H1 (cell line): ENCODE results near the gene VSIG2. TPM values are rescaled to one million over a fixed set of nuclear protein-coding genes. Genes with fewer than 3 reads are reported as not detected.

ENCODE experiments used
- CTCF ChIA-PET: fragments of 300-600 bp; sonication (Branson Sonifier 250); formaldehyde crosslinking; loops from one replicate; lab custom pipeline; 2021; ENCODE audit not compliant: partially characterized antibody; lab: Charles Lee
- POLR2A ChIA-PET: fragments of 300-600 bp; sonication (Branson Sonifier 250); formaldehyde crosslinking; loops from one replicate; lab custom pipeline; 2021; ENCODE audit warnings: inconsistent platforms; ENCODE audit not compliant: partially characterized antibody; lab: Charles Lee
- DNase-seq, 2 experiments: peaks; one replicate each; pipeline versions ENCODE4 v3.0.0 to v3.0.0-alpha.2; 2010 to 2022; ENCODE audit warnings: low spot score in 2 of 2, low read depth in 1 of 2, mixed read lengths in 1 of 2
- FAIRE-seq: peaks from 2 replicates; lab custom pipeline; 2011; peaks lifted over from hg19 to GRCh38; lab: Jason Lieb, UNC
- H2AFZ ChIP-seq: 2 replicates; pipeline ENCODE4 v1.8.1; 2012; ENCODE audit warnings: low read length, inconsistent platforms
- H2AK5ac ChIP-seq: 2 replicates; pipeline ENCODE4 v1.6.1; 2013; ENCODE audit warnings: low read depth, low read length
- H2BK120ac ChIP-seq: replicated peaks from 2 replicates; pipeline ENCODE3; 2013; ENCODE audit warnings: low read depth, low read length, inconsistent platforms
- H2BK12ac ChIP-seq: 2 replicates; pipeline ENCODE4 v1.6.1; 2013; ENCODE audit warnings: low read depth, low read length
- H2BK15ac ChIP-seq: 2 replicates; pipeline ENCODE4 v1.6.1; 2013; ENCODE audit warnings: low read length
- H2BK20ac ChIP-seq: 2 replicates; pipeline ENCODE4 v1.6.1; 2013; ENCODE audit warnings: low read length
- H2BK5ac ChIP-seq: 2 replicates; pipeline ENCODE4 v1.6.1; 2013; ENCODE audit warnings: low read depth, low read length
- H3K14ac ChIP-seq: 2 replicates; pipeline ENCODE4 v1.6.1; 2013; ENCODE audit warnings: inconsistent platforms; ENCODE audit not compliant: insufficient read length
- H3K18ac ChIP-seq: 2 replicates; pipeline ENCODE4 v1.6.1; 2013; ENCODE audit warnings: low read length; ENCODE audit errors: extremely low read depth
- H3K23ac ChIP-seq: 2 replicates; pipeline ENCODE4 v1.6.1; 2013; ENCODE audit warnings: inconsistent platforms; ENCODE audit not compliant: insufficient read length
- H3K23me2 ChIP-seq: 2 replicates; pipeline ENCODE4 v1.6.1; 2013; ENCODE audit warnings: low read depth, low read length
- H3K27ac ChIP-seq: 2 replicates; pipeline ENCODE4 v1.6.1; 2011; ENCODE audit warnings: low read depth, low read length, inconsistent platforms
- H3K27me3 ChIP-seq, 4 experiments: replicated peaks in 1 of 4; 1 replicate in 1 of 4; 2 replicates in 3 of 4; pipeline versions ENCODE4 v1.6.1 to v1.8.1; 2011 to 2013; ENCODE audit warnings: low read length in 3 of 4, mild to moderate bottlenecking in 3 of 4, inconsistent platforms in 2 of 4, mixed read lengths in 2 of 4, moderate library complexity in 1 of 4; ENCODE audit not compliant: control insufficient read depth in 3 of 4, insufficient read depth in 3 of 4; ENCODE audit errors: extremely low read depth in 1 of 4
- H3K36me3 ChIP-seq, 4 experiments: 2 replicates each; pipeline versions ENCODE4 v1.6.1 to v1.8.1; 2011 to 2013; ENCODE audit warnings: mild to moderate bottlenecking in 4 of 4, low read length in 3 of 4, moderate library complexity in 2 of 4, control low read depth in 1 of 4, inconsistent platforms in 1 of 4; ENCODE audit not compliant: insufficient read depth in 4 of 4, control insufficient read depth in 2 of 4
- H3K4ac ChIP-seq: replicated peaks from 2 replicates; pipeline ENCODE3; 2013; ENCODE audit warnings: low read length, low read depth, mixed read lengths, inconsistent platforms; ENCODE audit not compliant: insufficient read length
- H3K4me1 ChIP-seq, 4 experiments: replicated peaks in 1 of 4; 1 replicate in 1 of 4; 2 replicates in 3 of 4; pipeline versions ENCODE4 v1.6.1 to v1.8.1; 2011 to 2013; ENCODE audit warnings: low read length in 3 of 4, inconsistent platforms in 2 of 4, mixed read lengths in 1 of 4; ENCODE audit not compliant: insufficient read depth in 4 of 4, control insufficient read depth in 3 of 4
- H3K4me2 ChIP-seq, 2 experiments: 2 replicates each; pipeline versions ENCODE4 v1.6.1 to v1.8.1; 2011 to 2013; ENCODE audit warnings: low read depth in 2 of 2, low read length in 2 of 2, control low read depth in 1 of 2, inconsistent platforms in 1 of 2, mild to moderate bottlenecking in 1 of 2; ENCODE audit not compliant: insufficient read depth in 1 of 2
- H3K4me3 ChIP-seq, 4 experiments: fragments of 200-600, 300-600 bp in 1 of 4; sonication (generic), shearing (Covaris generic), sonication (Bioruptor Twin) in 1 of 4; 2 replicates each; pipeline versions ENCODE4 v1.5.1 to v1.8.1; 2011 to 2016; ENCODE audit warnings: low read length in 4 of 4, low read depth in 3 of 4, control low read depth in 2 of 4, inconsistent platforms in 2 of 4, mild to moderate bottlenecking in 2 of 4, mixed read lengths in 1 of 4, moderate library complexity in 1 of 4; ENCODE audit not compliant: insufficient read depth in 2 of 4; ENCODE audit errors: extremely low read depth in 1 of 4
- H3K56ac ChIP-seq: replicated peaks from 2 replicates; pipeline ENCODE3; 2013; ENCODE audit warnings: low read depth, mild to moderate bottlenecking, mixed read lengths, low read length, inconsistent platforms; ENCODE audit not compliant: insufficient read length
- H3K79me1 ChIP-seq: 2 replicates; pipeline ENCODE4 v1.6.1; 2013; ENCODE audit warnings: low read depth, low read length, control low read depth
- H3K79me2 ChIP-seq, 2 experiments: 2 replicates each; pipeline versions ENCODE4 v1.6.1 to v1.8.1; 2012 to 2013; ENCODE audit warnings: low read length in 2 of 2, mild to moderate bottlenecking in 2 of 2, inconsistent platforms in 1 of 2; ENCODE audit not compliant: insufficient read depth in 2 of 2, control insufficient read depth in 1 of 2
- H3K9ac ChIP-seq, 4 experiments: replicated peaks in 1 of 4; 1 replicate in 1 of 4; 2 replicates in 3 of 4; pipeline versions ENCODE4 v1.6.1 to v1.8.1; 2011 to 2013; ENCODE audit warnings: low read depth in 3 of 4, low read length in 3 of 4, control low read depth in 2 of 4, mild to moderate bottlenecking in 2 of 4, moderate library complexity in 2 of 4, inconsistent platforms in 1 of 4; ENCODE audit errors: extremely low read depth in 1 of 4
- H3K9me3 ChIP-seq, 2 experiments: 2 replicates each; pipeline versions ENCODE4 v1.6.1 to v1.8.1; 2012 to 2013; ENCODE audit warnings: mild to moderate bottlenecking in 2 of 2, moderate library complexity in 2 of 2, control low read depth in 1 of 2, inconsistent platforms in 1 of 2, low read depth in 1 of 2, low read length in 1 of 2, mixed read lengths in 1 of 2; ENCODE audit not compliant: insufficient read depth in 2 of 2
- H4K20me1 ChIP-seq, 2 experiments: replicated peaks in 1 of 2; 2 replicates each; pipeline versions ENCODE3 to v1.8.1; 2011 to 2013; ENCODE audit warnings: inconsistent platforms in 2 of 2, low read length in 2 of 2, mild to moderate bottlenecking in 1 of 2; ENCODE audit not compliant: insufficient read depth in 2 of 2, control insufficient read depth in 1 of 2
- H4K5ac ChIP-seq: 2 replicates; pipeline ENCODE4 v1.6.1; 2013; ENCODE audit warnings: low read length, low read depth, mixed read lengths, inconsistent platforms; ENCODE audit not compliant: insufficient read length
- H4K8ac ChIP-seq: 2 replicates; pipeline ENCODE4 v1.8.0; 2013; ENCODE audit warnings: mild to moderate bottlenecking, moderate library complexity, low read length, inconsistent platforms; ENCODE audit not compliant: insufficient read depth; ENCODE audit errors: extremely low read depth
- H4K91ac ChIP-seq: replicated peaks from 2 replicates; pipeline ENCODE3; 2013; ENCODE audit warnings: low read length, mixed read lengths, inconsistent platforms; ENCODE audit not compliant: insufficient read length
- CTCF ChIP-seq, 3 experiments: IDR thresholded peaks; 1 replicate in 2 of 3; 2 replicates in 1 of 3; pipeline versions ENCODE4 v1.5.1 to v1.6.1; 2011; ENCODE audit warnings: low read length in 3 of 3, mild to moderate bottlenecking in 3 of 3, inconsistent platforms in 2 of 3, low read depth in 1 of 3, moderate library complexity in 1 of 3; ENCODE audit not compliant: insufficient read depth in 1 of 3; ENCODE audit errors: control extremely low read depth in 1 of 3
- EP300 ChIP-seq, 2 experiments: IDR thresholded peaks; 1 replicate in 1 of 2; 2 replicates in 1 of 2; pipeline ENCODE4 v1.6.1; 2011 to 2012; ENCODE audit warnings: low read depth in 2 of 2, low read length in 2 of 2, mild to moderate bottlenecking in 2 of 2, borderline replicate concordance in 1 of 2, inconsistent platforms in 1 of 2, moderate library complexity in 1 of 2
- NRF1 ChIP-seq: IDR thresholded peaks from 2 replicates; pipeline ENCODE4 v1.6.1; 2011; ENCODE audit warnings: mild to moderate bottlenecking, low read depth, low read length, improper control_type of control experiment
- RFX5 ChIP-seq: IDR thresholded peaks from 2 replicates; pipeline ENCODE4 v1.6.1; 2011; ENCODE audit warnings: low read depth, low read length, improper control_type of control experiment, borderline replicate concordance
- SIN3A ChIP-seq, 2 experiments: IDR thresholded peaks in 1 of 2; conservative IDR thresholded peaks in 1 of 2; 2 replicates each; pipeline ENCODE4 v1.6.1; 2011 to 2012; ENCODE audit warnings: low read length in 2 of 2, improper control_type of control experiment in 1 of 2, low read depth in 1 of 2, mild to moderate bottlenecking in 1 of 2
- SP2 ChIP-seq: IDR thresholded peaks from 2 replicates; pipeline ENCODE4 v1.6.1; 2012; ENCODE audit warnings: mild to moderate bottlenecking, low read length, inconsistent platforms
- SRF ChIP-seq: IDR thresholded peaks from 2 replicates; pipeline ENCODE4 v1.6.1; 2011; ENCODE audit warnings: mild to moderate bottlenecking, low read depth, low read length, moderate library complexity
- WGBS, 2 experiments: shearing (Covaris generic) in 1 of 2; methylation state at CpG; one replicate each; pipeline versions ENCODE4 v1.1.6 to v1.1.7; 2013 to 2015; ENCODE audit warnings: low lambda C conversion rate in 2 of 2, mixed read lengths in 2 of 2, inconsistent platforms in 1 of 2, low coverage in 1 of 2, missing lambda C conversion rate in 1 of 2; ENCODE audit not compliant: insufficient replicate concordance in 2 of 2, insufficient coverage in 1 of 2, insufficient read length in 1 of 2; ENCODE audit errors: extremely low coverage in 1 of 2, missing lambda C conversion rate in 1 of 2; 5-methylcytosine and 5-hydroxymethylcytosine counted together
- polyA plus RNA-seq, 7 experiments: library from polyadenylated mRNA; depleted of rRNA in 3 of 7; stranded (reverse) in 5 of 7; unstranded in 2 of 7; fragments of >200 nt in 5 of 7; fragments of 200-250 nt in 2 of 7; gene quantifications; 1 replicate in 5 of 7; 2 replicates in 1 of 7; 4 replicates in 1 of 7; pipeline versions ENCODE4 v1.2.1 to v1.2.3, GENCODE V29; 2011 to 2013; ENCODE audit warnings: missing spikeins in 2 of 7, mixed read lengths in 2 of 7
- total RNA-seq: library from RNA; stranded (reverse); fragmentation: NEBNext Ultra II Directional; extraction: Animal tissue kit (Norgen Biotek cat#: 25700); gene quantifications from 2 replicates; pipeline ENCODE4 v1.2.1, GENCODE V29; 2021

VSIG2 gene
- total and polyA plus RNA-seq, 2 of the 8 experiments (the other 6 are each of a cell fraction or from before 2014, with no cell fraction given) = 0.18 TPM; not detected in 1

- WGBS, 2 experiments = 100% methylated on average over 2 of the region's 2 CpGs; no CpG with 5 or more reads in 1 of the 2 experiments
- H4K8ac ChIP-seq = no peak overlapping the region
- no peak overlapping the region for H2AFZ ChIP-seq
- no peaks in the 10 kb centered on the region for H3K4me1 ChIP-seq
- H3K9me3 ChIP-seq = no peaks in the 10 kb centered on the region
- H3K18ac ChIP-seq = no peak overlapping the region
- H2BK120ac ChIP-seq = no peak overlapping the region
- ChIA-PET CTCF (interaction anchor here (1.0 to 4.9 kb wide), 4 partner anchors 10 to 82 kb away, joined by 5 to 28 read pairs (median 6); no protein-coding TSS in a partner anchor), POLR2A (interaction anchor here (0.6 to 3.7 kb wide), 7 partner anchors 9 to 21 kb away, joined by 3 to 13 read pairs (median 4); partner anchors contain the start of gene MSANTD2)
- H3K23ac ChIP-seq = no peak overlapping the region
- H3K79me1 ChIP-seq = peaks cover 4% of the 10 kb centered on the region; the same call in 1 of the 2 replicates
- H4K91ac ChIP-seq = no peak overlapping the region
- H4K5ac ChIP-seq = no peak overlapping the region
- peaks cover 4 to 5% of the 10 kb centered on the region in 2 experiments for H4K20me1 ChIP-seq
- no peak overlapping the region for H3K14ac ChIP-seq
- no peak overlapping the region for H2BK5ac ChIP-seq
- peaks cover 3 to 54% of the 10 kb centered on the region in 2 experiments; a peak in 3 of 4 replicates for H3K79me2 ChIP-seq
- no peak overlapping the region for H3K9ac ChIP-seq
- no peak overlapping the region for H3K4me3 ChIP-seq
- no peak overlapping the region for H3K4me2 ChIP-seq
- no peak overlapping the region for H3K4ac ChIP-seq
- no peak overlapping the region for H2BK20ac ChIP-seq
- no peaks in the 10 kb centered on the region for H3K27me3 ChIP-seq
- no peak for FAIRE-seq
- H2BK15ac ChIP-seq = no peak overlapping the region
- no peak overlapping the region for H3K56ac ChIP-seq
- H2AK5ac ChIP-seq = no peak overlapping the region
- no peaks in the 10 kb centered on the region for H3K23me2 ChIP-seq
- H3K36me3 ChIP-seq = no peaks in the 10 kb centered on the region
- no peak overlapping the region for H3K27ac ChIP-seq
- no peak overlapping the region for H2BK12ac ChIP-seq
- no peak for DNase-seq
- no peak for TF ChIP-seq CTCF (IDR thresholded peaks at IDR 0.05; ENCODE audit: control extremely low read depth in 1 of 3, insufficient read depth in 1 of 3, low read depth in 1 of 3, low read length in 3 of 3)
- no peak for TF ChIP-seq NRF1
- no peak for TF ChIP-seq SIN3A (conservative IDR thresholded peaks at IDR 0.05 in 1 of 2, IDR thresholded peaks at IDR 0.05 in 1 of 2; ENCODE audit: low read depth in 1 of 2, low read length in 2 of 2)
- no peak for TF ChIP-seq EP300 (IDR thresholded peaks at IDR 0.05; ENCODE audit: borderline replicate concordance in 1 of 2, low read depth in 2 of 2, low read length in 2 of 2)
- TF ChIP-seq SRF = no peak
- no peak for TF ChIP-seq SP2
- no peak for TF ChIP-seq RFX5
Observed at GRCh38 chr11:124784051-124784450, 32.0 kb upstream of the VSIG2 start.
